ENCODE data around the gene DPM2.
A peak's percentile ranks its signal among the peaks of the same experiment; 100 is the strongest.

DPM2 gene

DNA sequence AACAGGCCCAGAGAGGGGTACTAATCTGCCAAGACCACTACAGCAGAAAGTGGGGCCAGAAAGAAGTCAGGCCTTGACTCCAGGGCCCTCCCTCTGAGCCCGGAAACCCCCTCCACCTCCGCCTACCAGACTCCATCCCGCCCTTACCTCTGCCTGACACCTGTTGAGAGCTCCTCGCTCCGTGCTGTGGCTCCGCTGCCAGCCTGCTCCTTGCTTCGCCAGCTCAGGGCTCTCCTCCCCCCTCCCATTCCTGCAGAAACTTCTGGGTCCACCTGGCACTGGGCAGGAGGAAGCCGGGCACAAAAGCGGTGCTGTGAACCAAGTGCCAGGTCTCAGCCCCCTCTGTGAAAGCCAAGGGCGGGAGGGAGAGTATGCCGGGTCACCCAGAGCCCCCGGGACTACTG is 31.9 kb downstream of the DPM2 start:
- no peak for TF ChIP-seq CTCF (IDR thresholded peaks at IDR 0.05; ENCODE audit: low read depth, low read length)
- H3K4me3 ChIP-seq (ENCODE audit: low read depth, low read length), result no peak overlapping the region

GRCh38 chr9:127905004-127905728 is 32.5 kb downstream of the DPM2 start:
- no peak overlapping the region for H3K4me3 ChIP-seq (ENCODE audit: low read depth, low read length)
- TF ChIP-seq CTCF (IDR thresholded peaks at IDR 0.05; ENCODE audit: low read depth, low read length), result no peak

- TF ChIP-seq CTCF (IDR thresholded peaks at IDR 0.05; ENCODE audit: low read depth, low read length), result no peak
- H3K4me3 ChIP-seq (ENCODE audit: low read depth, low read length), result no peak overlapping the region
These were observed 33.1 kb downstream of the DPM2 start for GRCh38 chr9:127904561-127905003.

GRCh38 chr9:127903557-127904475 is 33.8 kb downstream of the DPM2 start:
- no peak for TF ChIP-seq CTCF (IDR thresholded peaks at IDR 0.05; ENCODE audit: low read depth, low read length)
- H3K4me3 ChIP-seq (ENCODE audit: low read depth, low read length), result no peak overlapping the region

GRCh38 chr9:127899128-127899943 is 38.3 kb downstream of the DPM2 start, which contains the start of gene ST6GALNAC6:
Gene ST6GALNAC6, minus strand, starts transcription at chr9:127899603. Its CDS starts 1,622 bp downstream, at chr9:127897981.
- H3K4me3 ChIP-seq (ENCODE audit: low read depth, low read length), result peak within 1 kb of the TSS; percentile 90
- no peak for TF ChIP-seq CTCF (IDR thresholded peaks at IDR 0.05; ENCODE audit: low read depth, low read length)

DNA sequence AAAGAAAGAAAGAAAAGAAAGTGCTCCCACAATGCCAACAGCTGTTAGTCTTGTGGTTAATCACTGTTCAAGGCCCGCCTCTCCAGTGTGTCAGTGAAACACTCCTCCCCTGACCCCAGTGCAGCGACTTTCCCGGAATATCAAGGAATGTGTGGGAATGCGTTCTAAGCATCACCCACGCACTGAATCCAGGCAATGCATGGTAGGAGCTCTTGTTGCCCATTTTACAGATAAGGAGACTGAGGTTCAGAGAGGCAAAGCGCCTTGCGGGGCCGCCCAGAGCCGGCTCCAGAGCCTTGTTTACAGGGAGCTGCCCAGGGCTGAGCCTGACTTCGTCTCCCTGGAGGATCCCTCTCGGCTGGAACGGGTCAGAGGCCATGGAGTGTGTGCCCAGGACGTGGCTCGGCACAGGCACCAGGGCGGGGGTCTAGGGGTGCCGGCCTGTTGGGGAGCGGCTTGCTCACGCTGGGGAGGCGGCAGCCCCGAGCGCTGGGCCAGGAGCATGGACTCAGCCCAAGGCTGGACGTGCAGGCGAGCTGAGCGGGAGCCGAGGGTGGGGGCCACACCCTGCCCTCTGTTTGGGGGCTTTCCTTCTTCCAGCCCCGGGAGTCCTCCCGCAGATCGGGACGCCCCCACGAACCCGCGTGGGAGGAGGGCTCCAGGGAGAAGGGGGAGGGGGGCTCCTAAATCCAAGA is 39.1 kb downstream of the DPM2 start:
- H3K4me3 ChIP-seq (ENCODE audit: low read depth, low read length), result peak overlapping the region; percentile 90
- no peak for TF ChIP-seq CTCF (IDR thresholded peaks at IDR 0.05; ENCODE audit: low read depth, low read length)
